Anterior cingulate cortex (tissue), 58 donors: ENCODE data around the gene SNW1.
A peak's percentile ranks its signal among the peaks of the same experiment; 100 is the strongest.
"Not testable (repeated sequence)": the region's sequence is repeated elsewhere in the genome, so short reads cannot be mapped to it uniquely, and the experiment has no call there.

Experiments
- DNase-seq, 58 donors: peaks; one replicate each; lab custom pipeline; 2025; lab: John Stamatoyannopoulos, UW

SNW1 gene

DNA sequence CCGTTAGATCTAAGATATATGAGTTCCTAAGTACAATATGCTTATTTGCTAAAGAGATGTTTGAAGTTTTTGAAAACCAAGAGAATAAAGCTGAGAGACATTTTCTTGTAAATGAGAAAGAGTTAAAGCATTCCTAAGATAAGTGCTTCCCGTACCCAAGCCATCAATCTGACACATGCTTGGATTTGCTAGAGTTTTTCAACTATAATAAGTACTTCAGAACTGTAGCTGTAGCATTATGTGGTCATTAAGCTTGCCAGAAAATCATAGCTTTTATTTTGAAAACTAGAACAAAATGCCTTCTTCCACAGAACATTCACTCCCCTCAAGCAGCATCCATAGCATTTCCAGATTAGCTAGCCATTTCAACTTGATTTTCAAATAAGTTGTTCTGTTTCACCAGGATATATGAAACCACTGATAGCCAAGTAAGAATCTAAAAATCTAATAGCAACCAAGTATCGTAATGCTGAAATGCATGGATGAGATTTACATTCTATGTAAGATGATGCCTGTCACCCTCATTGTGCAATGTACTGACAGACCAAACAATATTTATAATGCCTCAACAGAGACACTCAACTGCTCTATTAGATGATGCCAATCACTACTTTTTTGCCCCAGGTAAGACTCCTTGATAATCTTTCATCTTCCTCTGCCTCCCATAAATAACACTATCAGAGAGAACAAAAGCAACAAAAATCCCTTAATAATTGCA is 8.0 kb downstream of the SNW1 start:
- no peak for DNase-seq

DNA sequence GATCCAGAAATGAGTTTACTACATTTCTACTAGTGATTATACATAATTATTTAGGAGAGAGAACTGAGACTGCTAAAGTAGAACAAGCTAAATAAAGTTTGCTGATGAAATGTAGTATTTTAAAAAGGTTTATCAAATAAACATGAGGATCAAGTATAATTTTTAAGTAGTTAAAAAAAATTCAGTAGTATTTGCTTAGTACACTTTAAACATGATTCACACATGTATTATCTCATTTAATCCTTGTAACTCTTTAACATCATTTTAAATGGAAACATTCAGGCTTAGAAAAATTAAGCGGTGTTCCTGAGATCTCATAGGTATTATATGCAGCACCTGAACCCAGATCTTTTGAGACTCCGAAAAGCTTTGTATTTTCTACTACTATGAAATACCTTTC is 8.7 kb downstream of the SNW1 start:
- DNase-seq = no peak

DNA sequence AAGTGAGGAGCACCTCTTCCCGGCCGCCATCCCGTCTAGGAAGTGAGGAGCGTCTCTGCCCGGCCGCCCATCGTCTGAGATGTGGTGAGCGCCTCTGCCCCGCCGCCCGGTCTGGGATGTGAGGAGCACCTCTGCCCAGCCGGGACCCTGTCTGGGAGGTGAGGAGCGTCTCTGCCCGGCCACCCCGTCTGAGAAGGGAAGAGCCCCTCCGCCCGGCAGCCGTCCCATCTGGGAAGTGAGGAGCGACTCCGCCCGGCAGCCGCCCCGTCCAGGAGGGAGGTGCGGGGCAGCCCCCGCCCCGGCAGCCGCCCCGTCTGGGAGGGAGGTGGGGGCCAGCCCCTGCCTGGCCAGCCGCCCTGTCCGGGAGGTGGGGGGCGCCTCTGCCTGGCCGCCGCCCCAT is 13.5 kb downstream of the SNW1 start:
- not testable (repeated sequence) for DNase-seq

DNA sequence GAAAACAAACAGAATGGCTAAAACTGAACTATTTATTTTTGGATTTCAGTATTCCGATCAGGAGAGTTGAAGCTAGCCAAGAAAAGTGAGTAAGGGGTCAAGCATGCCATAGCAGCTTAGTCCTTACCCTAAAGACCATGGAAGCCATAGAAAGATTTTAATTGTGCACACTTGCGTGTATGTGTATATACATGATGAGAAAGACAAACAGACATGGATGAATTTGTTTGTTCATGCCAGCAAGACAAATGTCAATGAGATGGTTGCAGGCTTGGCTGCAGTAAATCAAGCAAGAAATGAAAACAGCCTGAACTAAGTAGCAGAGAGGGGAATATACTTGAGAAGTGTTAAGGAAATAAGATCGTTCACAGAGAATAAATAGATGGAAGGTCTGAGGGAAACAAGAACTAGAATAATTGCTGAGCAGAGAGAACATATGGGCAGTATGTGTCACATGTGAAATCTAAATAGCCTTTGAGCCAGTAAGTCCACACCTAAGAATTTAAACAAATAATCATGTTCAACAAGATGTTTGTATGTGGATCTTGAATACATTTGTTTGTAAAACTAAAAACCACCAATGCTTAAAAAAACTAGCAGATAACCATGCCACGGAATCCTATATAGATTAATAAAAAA is 14.8 kb downstream of the SNW1 start:
- DNase-seq = no peak

DNA sequence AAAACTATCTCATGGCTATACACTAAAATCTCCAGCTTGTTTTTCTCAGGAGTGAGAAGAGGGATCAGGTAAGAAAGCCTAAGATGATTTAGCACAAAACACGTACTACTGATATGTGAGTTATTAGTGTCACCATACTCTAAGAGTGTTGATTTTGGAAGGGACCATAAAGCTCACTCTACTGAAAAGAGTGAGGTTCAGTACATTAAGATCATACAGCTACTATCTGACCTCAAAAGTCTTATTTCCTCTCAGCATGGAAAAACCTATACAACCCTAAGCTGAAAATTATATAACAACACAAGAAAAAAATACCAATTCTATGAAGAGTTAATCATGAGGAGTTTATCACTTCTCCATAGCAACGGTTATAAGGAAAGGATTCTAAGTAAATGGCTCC is 19.5 kb downstream of the SNW1 start:
- no peak for DNase-seq

DNA sequence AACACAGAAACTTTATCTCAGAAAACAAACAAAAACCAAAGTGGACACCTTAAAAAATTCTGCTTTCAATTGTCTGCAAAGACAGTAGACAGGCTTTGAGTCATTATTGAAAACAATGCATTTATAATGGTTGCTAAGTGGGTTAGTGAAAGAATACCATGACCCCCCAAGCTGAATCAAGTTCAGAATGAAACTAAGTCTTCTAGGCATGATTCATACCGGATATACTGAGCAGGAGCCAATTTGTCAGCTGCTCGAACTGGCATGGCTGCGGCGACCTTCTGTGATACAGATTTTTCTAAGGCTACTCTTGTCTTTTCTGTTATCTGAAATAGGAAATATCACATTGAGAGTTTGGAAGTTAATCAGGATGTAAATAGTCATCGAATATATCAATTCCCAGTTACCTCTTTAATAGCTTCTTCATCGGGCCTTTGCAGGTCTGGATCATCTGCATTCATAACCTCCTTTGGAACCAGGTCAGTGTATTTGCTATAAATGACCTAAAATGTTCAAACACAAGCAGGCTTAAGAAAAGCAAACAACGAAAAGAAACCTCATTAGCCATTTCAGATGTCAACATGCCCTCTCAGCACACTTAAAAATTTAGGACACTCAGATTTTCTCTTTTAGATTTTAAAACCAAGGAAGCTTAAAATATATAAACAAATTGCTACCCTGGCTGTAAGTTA is 22.3 kb downstream of the SNW1 start:
- peak in 3 of 58 donors; percentile 0 to 18 (median 3) for DNase-seq

DNA sequence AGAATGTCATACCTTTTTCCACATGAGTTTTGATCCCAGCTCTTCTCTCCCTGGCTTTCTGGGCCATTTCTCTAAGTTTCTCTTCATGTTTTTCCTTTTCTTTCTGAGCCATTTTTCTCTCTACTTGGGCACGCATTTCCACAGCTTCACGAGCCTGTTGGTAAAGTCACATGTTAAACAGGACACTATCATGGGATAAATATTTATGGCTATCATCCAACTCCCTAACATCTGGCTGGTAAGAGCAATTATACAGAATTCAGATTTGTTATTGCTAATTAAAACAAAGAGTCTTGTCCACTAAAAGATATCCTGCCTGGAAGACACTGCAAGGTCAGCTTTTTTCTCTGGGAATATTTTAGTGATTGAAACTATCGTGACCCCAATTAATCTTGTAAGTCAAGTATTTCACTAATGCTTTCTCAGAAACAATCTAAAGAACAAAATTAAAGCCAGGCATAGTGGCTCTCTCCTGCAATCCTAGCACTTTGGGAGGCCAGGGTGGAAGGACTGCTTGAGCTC is 29.9 kb downstream of the SNW1 start:
- no peak for DNase-seq

DNA sequence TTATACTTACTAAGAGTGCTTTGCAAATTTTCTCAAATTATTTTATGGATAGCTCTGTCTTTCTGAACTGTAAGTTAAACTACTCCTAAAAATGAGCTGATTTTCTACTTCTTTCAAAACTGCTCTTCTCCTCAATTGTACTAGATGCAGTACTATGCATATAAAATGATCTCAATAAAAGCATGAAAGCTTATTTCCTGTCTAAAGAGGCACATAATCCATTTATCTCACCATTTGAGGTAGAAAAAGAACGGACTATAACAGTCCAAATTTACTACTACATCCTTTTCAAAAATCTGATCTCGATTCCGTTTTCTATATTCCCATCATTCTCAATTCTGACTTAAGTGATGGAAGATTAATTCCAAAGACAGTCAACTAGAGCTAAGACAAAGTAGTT is 38.7 kb downstream of the SNW1 start:
- DNase-seq = no peak

DNA sequence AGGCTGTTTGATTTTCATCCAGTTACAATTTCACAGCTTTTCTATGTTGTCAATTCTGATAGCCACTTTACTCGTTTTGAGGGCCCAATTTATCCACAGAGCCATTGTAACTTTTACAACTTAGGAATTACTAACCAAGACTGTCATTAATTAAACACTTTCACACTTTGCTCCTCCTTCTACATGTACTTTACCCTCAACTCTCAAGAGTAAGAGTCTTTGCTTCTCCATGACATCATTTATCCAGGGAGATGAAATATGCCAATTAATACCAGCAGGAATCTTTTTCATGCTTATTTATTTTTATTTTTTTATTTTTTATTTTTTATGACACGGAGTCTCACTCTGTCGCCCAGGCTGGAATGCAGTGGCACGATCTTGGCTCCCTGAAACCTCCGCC is 39.5 kb downstream of the SNW1 start:
- no peak for DNase-seq

DNA sequence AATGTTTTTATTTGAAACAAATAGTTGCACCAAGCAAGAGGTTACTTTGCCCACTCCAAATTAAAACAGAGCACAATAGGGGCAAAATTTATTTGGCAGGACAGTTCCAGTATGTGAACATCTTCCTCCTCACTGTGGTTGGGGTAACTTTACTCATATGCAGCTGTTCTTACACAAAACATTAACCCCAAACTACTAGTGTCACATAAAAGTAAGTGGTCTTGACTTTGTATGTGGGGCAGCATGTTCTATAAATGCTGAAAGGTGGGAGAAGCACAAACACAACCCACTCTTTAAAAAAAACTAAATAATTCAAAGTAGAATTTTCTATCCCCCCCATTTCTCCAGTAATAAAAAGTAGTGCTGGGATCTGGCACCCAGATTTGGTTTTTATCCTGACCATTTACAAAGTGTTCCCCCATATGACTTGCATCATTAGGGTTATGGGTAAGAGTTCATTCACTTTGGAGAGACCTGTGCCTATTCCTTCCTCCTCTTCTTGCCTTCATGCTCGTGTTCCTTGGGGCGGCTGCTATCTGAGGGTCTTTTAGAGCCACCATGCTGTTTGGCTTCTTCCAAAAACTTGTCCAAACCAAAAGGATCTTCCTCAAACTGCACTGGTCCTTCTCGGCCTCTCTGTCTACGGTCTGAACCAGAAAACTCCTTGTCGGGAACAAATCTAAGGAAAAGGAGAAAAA is 43.2 kb downstream of the SNW1 start:
- no peak for DNase-seq

DNA sequence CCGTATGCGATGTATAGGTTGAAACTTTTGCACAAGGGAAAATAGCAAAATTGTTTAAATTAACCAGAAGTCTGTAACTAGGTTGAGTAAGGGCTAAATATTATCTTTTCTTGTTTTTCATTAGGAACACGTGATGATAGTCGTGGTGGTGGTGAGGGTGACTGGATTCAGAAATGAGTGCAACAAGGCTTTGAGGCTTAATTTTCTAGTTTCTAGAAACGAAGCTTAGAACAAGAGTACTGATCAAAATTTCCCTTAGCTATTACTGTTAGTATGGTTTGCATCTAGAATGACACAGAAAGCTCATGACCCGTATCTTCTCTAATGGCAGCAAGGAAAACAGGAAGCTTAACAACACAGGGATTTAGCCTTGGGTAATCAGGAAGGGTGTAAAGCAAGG is 46.0 kb downstream of the SNW1 start:
- DNase-seq = no peak

DNA sequence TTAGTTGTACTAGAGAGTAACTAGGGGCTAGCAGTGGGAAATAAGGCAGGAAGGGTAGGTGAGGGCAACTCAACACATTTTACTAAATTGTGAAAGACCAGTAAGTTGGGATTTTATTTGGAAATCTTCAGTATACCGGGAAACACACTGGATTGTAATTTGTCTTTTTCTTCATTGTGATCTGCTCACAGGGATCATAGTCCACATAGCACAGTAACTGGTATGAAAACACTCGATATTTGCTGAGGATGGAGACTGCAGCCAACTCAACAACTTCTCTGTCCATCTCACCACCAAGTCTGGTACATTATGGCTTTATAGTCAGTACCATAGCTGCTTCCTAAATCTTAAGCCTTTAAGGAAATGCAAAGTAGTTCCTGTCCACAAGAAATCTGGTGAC is 50.6 kb downstream of the SNW1 start:
- no peak for DNase-seq

DNA sequence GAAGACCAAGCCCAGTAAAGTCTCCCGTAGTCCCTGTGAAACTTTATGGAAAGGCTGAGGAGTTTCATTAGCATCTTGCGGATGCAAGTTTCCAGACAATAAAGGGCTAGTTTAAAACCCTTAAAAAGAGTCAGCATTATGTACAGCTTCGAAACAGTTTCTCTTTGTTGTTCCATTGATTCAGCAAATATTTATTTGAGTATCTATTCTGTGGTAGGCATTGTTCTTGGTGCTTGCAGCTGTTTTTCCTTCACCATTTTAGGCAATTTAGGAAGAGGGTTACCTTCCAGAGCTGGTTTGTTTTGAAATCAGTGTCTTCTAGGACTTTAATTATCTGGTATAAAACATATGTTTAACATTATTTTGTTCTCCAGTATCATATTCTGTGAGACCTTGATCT is 51.5 kb downstream of the SNW1 start:
- DNase-seq = no peak

DNA sequence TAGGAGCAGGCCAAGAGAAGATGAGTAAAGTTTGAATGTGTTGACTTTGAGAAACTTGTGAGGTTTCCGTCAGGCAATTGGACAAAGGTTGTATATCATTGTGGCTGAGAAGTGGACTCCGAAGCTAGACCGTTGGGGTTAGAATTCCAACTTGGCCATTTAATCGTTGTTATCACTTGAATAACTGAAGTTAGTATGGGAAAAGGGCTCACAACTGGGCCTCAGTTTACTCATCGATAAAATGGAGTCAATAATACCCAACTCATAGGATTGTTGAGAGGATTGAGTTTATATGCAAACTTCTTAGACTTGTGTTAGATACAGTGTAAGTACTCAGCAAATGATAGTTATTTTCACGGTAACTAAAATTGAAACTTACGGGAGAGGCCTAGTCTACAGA is 52.2 kb downstream of the SNW1 start:
- no peak for DNase-seq

DNA sequence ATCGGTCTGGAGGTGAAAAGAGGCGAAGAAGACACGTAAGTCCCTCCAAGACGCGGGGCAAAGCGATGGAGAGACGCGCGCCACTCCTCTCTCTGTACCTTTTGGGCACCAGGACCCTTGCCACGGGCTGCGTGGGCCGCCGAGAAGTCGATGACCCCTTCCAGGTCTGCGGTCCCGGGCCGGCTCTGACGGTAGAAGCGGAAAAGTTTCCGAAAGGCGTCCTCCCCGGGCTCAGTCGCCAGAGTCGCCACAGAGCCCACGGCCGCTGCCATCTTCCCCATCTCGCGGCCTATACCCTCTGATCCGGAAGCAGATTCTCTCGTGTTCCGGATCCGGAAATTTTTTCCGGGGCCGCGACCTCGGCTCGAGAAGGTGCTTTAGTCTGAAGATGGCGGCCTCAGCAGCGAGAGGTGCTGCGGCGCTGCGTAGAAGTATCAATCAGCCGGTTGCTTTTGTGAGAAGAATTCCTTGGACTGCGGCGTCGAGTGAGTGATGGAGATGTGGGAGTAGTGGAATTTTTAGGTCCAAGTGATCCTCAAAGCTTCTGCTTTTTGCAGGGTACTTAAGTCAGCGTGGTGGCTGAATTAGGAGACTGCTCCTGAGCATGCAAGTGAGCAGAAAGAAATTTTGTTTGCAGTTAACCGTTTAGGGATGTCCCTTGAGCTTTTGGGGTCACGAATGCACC is 53.1 kb downstream of the SNW1 start, which contains the start of the genes ALKBH1 and SLIRP:
ALKBH1 (minus strand) TSS at position 300 of the 685 bp plus-strand sequence; CDS start at position 281, 19 bp downstream.
SLIRP (plus strand) TSS at position 380 of the 685 bp plus-strand sequence; CDS start at position 389, 9 bp downstream.
- DNase-seq = peak in 57 of 58 donors; percentile 39 to 93 (median 82)

DNA sequence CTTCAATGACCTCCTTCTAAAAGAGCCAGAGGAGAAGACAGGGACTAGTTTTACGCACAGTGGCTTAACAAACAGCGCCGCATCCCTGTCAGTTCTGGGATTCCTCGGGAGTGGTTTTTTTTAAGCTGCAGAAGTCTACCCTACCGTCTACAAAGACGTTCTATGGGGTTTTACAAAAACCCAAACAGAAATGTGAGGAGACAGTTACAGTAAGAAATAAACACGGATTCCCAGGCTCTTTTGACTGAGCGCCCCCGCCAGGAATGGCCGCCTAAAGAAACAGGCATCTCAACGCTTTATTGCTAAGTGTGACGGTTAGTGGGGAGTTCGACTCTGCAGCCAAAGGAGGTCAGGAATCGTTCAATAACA is 53.6 kb downstream of the SNW1 start:
- peak in 34 of 58 donors; percentile 6 to 67 (median 38) for DNase-seq

DNA sequence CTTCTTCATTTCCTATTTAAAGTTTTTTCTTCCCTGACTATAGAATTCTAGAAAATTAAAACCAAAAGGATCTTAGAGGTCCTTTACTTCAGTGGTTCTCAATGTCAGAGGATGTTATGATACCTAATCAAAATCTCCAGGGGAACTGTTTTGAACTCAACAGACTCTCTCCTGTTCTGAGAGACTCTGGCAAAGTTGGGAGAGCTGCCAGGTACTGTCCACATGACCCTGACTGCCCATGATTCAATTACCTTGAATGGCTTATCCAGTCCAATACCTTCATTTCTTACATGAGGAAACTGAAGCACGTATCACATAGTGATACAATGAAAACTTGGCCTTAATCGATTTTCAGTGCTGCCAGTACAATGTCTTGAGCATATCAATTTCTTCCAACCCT is 69.7 kb downstream of the SNW1 start:
- DNase-seq = peak in 3 of 58 donors; percentile 1 to 17 (median 2)

DNA sequence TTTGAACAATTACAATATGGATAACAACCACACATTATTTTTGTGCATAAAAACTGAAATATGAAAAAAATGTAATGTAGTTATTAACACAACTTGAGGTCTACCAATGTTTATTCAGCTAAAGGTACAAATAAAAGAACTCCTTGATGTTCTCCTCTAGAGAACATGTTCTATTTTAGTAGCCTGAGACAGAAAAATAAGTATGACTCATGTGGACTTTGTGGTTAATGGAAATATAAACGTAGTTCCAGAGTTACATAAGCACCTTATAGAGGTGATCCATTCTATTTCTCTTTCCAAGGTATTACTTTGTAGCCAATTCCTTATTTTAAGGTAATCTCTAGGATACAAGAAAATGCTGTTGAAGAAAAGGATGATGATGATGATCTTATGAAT is 78.8 kb downstream of the SNW1 start:
- DNase-seq = no peak

DNA sequence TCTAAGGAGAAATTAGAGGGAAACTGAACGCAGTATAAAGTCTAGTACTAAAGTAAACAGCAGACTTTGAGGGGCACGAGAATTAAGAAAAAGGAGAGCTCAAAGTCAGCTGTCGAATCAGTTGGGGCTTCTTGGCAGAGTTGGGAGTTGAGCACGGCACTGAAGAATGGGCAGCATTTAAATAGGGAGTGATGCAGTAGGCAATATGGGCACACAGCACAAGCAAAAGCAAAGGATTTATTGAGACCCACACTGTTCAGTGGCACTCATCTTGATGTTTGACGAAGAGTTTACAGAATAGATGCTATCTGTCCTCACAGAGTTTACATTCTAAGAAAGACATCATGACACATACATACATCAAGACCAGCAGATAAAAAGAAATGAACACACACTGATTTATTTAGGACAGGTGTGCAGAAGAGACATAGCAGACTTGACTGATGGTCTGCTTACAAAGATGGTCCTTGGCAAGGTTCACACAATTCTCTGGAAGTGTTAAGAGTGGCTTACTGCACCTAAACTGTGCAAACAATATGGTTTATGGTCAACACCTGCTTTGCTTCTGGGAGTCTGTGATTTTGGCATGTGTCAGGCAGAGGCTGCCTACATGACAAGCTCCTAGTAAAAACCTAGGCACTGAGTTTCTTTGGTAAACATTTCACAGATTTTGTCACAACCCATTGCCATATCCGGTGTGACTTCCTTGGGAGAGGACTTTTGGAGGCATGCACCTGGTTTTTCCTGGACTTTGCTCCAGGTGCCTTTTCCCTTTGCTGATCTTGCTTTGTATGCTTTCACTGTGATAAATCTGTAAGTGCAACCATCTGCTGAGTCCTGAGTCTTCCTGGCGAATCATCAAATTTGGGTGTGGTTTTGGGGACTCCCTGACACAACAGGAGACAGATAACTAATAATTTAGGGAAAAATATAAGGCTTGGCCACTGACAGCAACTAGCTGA is 79.5 kb downstream of the SNW1 start:
- DNase-seq = no peak
